ENCODE results near the gene TBCE.
A peak's percentile ranks its signal among the peaks of the same experiment; 100 is the strongest.

GRCh38 chr1:235415008-235415904 is 48.0 kb downstream of the TBCE start:
- TF ChIP-seq POLR2A (IDR thresholded peaks at IDR 0.05) (no peak), CTCF (IDR thresholded peaks at IDR 0.05) (peak; percentile 52 to 89 (median 81))

Measured in Peyer's patch (tissue), 4 donors.